Gastroesophageal sphincter (tissue), 4 donors: ENCODE measurements around the gene NANOS2. TPM values are rescaled to one million over a fixed set of nuclear protein-coding genes. Genes with fewer than 3 reads are reported as not detected.

Source experiments
- ATAC-seq: fragments of 150-250 bp; one replicate; pipeline ENCODE4 v1.9.1; 2016; ENCODE audit warnings: mild to moderate bottlenecking, moderate library complexity
- H3K27ac ChIP-seq, 4 donors: fragments of 200-600 bp; sonication (generic) in 3 of 4; 1 replicate in 3 of 4; 2 replicates in 1 of 4; pipeline ENCODE4 v1.5.1; 2016 to 2019
- H3K27me3 ChIP-seq: fragments of 200-600 bp; sonication (generic); one replicate; pipeline ENCODE4 v1.5.1; 2019
- H3K36me3 ChIP-seq, 2 donors: fragments of 200-600 bp; sonication (generic); one replicate each; pipeline ENCODE4 v1.5.1; 2019; ENCODE audit warnings: control low read depth in 1 of 2
- H3K4me1 ChIP-seq, 3 donors: fragments of 200-600 bp; sonication (generic); 1 replicate in 2 of 3; 2 replicates in 1 of 3; pipeline ENCODE4 v1.5.1; 2016 to 2019; ENCODE audit warnings: control low read depth in 2 of 3
- H3K4me3 ChIP-seq, 2 donors: fragments of 200-600 bp; sonication (generic); one replicate each; pipeline ENCODE4 v1.5.1; 2019; ENCODE audit warnings: mild to moderate bottlenecking in 1 of 2, moderate library complexity in 1 of 2
- H3K9me3 ChIP-seq, 3 donors: fragments of 200-600 bp; sonication (generic); one replicate each; pipeline ENCODE4 v1.5.1; 2017 to 2019; ENCODE audit warnings: control low read depth in 2 of 3
- EP300 ChIP-seq: sonication (generic); formaldehyde crosslinking; IDR thresholded peaks from one replicate; pipeline ENCODE4 v1.6.1; 2017; ENCODE audit warnings: antibody characterized with exemption, mild to moderate bottlenecking
- POLR2A ChIP-seq, 2 donors: fragments of 450-650 bp; IDR thresholded peaks; one replicate each; pipeline ENCODE4 v1.6.1; 2017; ENCODE audit warnings: antibody characterized with exemption in 2 of 2, mild to moderate bottlenecking in 2 of 2, moderate library complexity in 1 of 2
- POLR2AphosphoS5 ChIP-seq: sonication (generic); formaldehyde crosslinking; IDR thresholded peaks from one replicate; pipeline ENCODE4 v1.6.1; 2017; ENCODE audit warnings: antibody characterized with exemption
- WGBS, 2 donors: methylation state at CpG; one replicate each; pipeline ENCODE4 v1.1.5; 2018; ENCODE audit warnings: low coverage in 1 of 2; 5-methylcytosine and 5-hydroxymethylcytosine counted together
- total RNA-seq, 4 donors: library from RNA; depleted of rRNA; stranded (reverse); fragments of >200 nt; gene quantifications; one replicate each; pipeline ENCODE4 v1.1.0, GENCODE V29; 2016
- TF ChIP-seq, protein P1 (sequence below), 4 experiments: fragments of 200-600 bp in 2 of 4; fragments of 450-650 bp in 2 of 4; sonication (generic) in 1 of 4; IDR thresholded peaks; one replicate each; pipeline ENCODE4 v1.5.1; 2017 to 2019; ENCODE audit warnings: antibody characterized with exemption in 4 of 4, mild to moderate bottlenecking in 2 of 4, moderate library complexity in 2 of 4

NANOS2 gene
- total RNA-seq = not detected

DNA sequence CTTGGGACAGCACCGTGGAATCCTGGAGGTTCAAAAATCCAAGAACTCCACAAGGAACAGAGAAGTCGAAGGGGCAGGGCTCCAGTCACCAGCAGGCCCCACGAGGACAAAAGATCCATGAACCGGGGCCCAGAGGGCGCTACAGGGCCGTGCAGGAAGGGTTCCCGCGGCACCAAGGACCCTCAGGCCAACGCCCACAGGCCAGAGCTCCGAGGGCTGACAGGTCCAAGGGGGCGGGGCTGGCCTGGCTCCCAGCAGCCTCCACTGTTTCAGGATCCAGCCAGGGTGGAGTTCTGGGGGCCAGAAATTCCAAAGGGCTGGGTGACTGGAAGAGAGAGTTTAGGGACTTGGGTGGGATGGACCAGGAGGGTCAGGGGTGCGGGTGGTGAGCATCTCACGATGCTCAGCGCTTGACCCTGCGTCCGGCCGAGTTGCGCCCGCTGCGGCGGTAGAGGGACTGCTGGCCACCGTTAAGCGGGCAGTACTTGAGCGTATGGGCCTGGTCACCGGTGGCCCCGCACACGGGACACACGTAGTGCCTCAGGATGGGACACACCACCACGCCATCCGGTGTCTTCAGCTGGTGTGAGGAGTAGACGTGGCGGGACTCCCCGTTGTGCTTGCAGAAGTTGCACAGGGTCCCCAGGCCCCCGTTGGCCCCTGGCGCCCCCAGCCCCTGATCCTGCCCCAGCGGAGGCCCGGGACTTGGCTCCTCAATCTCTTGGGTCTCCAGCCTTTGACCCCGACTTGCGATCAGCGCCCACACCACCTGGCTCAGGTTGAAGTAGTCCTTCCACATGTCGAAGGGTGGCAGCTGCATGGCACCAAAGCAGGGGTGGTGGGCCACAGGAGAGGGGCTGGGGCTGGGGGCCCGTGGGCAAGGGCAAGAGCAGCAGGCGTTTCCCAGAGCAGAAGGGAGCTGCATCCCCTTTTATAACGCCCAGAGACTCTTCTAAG, at the start of gene NANOS2:
TSS of gene NANOS2 (minus strand) at position 905 of the 957 bp plus-strand sequence. CDS start at position 820, 85 bp downstream.
- TF ChIP-seq, protein P1, sequence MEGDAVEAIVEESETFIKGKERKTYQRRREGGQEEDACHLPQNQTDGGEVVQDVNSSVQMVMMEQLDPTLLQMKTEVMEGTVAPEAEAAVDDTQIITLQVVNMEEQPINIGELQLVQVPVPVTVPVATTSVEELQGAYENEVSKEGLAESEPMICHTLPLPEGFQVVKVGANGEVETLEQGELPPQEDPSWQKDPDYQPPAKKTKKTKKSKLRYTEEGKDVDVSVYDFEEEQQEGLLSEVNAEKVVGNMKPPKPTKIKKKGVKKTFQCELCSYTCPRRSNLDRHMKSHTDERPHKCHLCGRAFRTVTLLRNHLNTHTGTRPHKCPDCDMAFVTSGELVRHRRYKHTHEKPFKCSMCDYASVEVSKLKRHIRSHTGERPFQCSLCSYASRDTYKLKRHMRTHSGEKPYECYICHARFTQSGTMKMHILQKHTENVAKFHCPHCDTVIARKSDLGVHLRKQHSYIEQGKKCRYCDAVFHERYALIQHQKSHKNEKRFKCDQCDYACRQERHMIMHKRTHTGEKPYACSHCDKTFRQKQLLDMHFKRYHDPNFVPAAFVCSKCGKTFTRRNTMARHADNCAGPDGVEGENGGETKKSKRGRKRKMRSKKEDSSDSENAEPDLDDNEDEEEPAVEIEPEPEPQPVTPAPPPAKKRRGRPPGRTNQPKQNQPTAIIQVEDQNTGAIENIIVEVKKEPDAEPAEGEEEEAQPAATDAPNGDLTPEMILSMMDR (IDR thresholded peaks at IDR 0.05) = no peak
- TF ChIP-seq EP300 = no peak
- TF ChIP-seq POLR2A (IDR thresholded peaks at IDR 0.05) = no peak
- no peaks in the 10 kb centered on the region for H3K4me1 ChIP-seq
- no peak for ATAC-seq
- H3K4me3 ChIP-seq = no peak within 1 kb of the TSS
- no peaks in the 10 kb centered on the region for H3K9me3 ChIP-seq
- peaks cover 78% of the 10 kb centered on the region for H3K27me3 ChIP-seq
- 17% methylated on average over 2 of the region's 44 CpGs; no CpG with 5 or more reads in 1 of the 2 donors for WGBS, 2 donors
- no peak within 1 kb of the TSS for H3K27ac ChIP-seq
- no peaks in the 10 kb centered on the region for H3K36me3 ChIP-seq

DNA sequence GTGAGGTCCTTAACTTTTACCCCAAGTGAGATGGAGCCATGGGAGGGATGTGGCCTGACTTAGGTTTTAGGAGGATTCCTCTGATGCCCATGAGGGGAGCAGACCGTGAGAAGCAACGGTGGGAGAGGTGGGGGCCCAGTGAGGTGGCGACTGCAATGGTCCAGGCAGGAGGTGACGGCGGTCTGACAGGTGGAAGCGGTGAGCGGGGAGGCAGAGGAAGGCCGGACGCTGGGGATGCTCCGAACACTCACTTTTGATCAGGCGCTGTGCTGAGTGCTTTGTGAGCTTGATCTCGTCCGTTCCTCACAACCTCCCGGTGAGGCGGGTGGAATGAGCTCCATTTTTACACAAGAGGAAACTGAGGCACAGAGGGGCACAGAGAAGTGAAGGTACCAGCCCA, 47.4 kb upstream of the NANOS2 start:
- ATAC-seq = no peak
- 80% methylated on average over 2 of the region's 15 CpGs; no CpG with 5 or more reads in 1 of the 2 donors for WGBS, 2 donors
- TF ChIP-seq, protein P1 (IDR thresholded peaks at IDR 0.05) = no peak
- no peak for TF ChIP-seq POLR2AphosphoS5
- no peak for TF ChIP-seq POLR2A (IDR thresholded peaks at IDR 0.05)
- no peak for TF ChIP-seq EP300
- no peaks in the 10 kb centered on the region for H3K36me3 ChIP-seq
- H3K4me1 ChIP-seq = peaks cover 0 to 7% (median 0%) of the 10 kb centered on the region in 3 donors
- no peak overlapping the region for H3K4me3 ChIP-seq
- no peak overlapping the region for H3K27ac ChIP-seq
- no peaks in the 10 kb centered on the region for H3K9me3 ChIP-seq
- peaks cover 92% of the 10 kb centered on the region for H3K27me3 ChIP-seq

DNA sequence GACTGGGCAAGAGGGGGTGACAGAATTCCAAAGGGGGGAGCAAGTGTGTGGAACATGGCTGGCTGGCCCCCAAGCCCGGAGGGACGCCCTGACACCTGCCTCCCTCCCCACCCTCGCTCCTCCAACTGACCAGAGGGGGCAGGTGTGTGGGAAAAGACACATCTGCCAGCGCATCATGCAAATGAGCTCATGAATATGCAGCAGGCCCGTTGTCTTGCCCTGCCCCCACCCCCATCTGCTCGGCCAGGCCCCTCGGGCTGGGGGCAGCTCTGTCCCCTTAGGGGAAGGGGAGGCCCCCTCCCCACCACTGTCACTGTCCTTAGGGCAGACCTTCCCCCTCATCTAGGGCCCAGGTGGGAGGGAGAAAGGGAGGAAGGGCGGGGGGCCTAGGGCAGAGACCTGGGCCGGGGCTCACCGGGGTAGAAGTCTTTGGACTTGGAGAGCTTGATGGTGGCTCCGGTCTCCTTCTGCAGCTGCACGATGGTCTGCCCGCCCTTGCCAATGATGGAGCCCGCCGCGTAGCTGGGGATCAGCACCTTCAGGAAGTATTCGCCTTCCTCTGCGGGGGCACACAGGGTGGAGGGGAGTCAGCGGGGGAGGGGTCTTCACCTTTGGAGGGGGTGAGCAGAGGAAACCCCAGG, 46.1 kb upstream of the NANOS2 start:
- H3K9me3 ChIP-seq = no peaks in the 10 kb centered on the region
- H3K36me3 ChIP-seq = no peaks in the 10 kb centered on the region
- no peak overlapping the region for H3K4me3 ChIP-seq
- peaks cover 0 to 7% (median 0%) of the 10 kb centered on the region in 3 donors for H3K4me1 ChIP-seq
- TF ChIP-seq, protein P1 (IDR thresholded peaks at IDR 0.05) = no peak
- no peak for TF ChIP-seq POLR2A (IDR thresholded peaks at IDR 0.05)
- TF ChIP-seq EP300 = no peak
- TF ChIP-seq POLR2AphosphoS5 = no peak
- WGBS, 2 donors = 17 to 26% methylated on average over 1 to 4 of the region's 19 CpGs
- ATAC-seq = no peak
- H3K27me3 ChIP-seq = peaks cover 92% of the 10 kb centered on the region
- H3K27ac ChIP-seq = no peak overlapping the region

DNA sequence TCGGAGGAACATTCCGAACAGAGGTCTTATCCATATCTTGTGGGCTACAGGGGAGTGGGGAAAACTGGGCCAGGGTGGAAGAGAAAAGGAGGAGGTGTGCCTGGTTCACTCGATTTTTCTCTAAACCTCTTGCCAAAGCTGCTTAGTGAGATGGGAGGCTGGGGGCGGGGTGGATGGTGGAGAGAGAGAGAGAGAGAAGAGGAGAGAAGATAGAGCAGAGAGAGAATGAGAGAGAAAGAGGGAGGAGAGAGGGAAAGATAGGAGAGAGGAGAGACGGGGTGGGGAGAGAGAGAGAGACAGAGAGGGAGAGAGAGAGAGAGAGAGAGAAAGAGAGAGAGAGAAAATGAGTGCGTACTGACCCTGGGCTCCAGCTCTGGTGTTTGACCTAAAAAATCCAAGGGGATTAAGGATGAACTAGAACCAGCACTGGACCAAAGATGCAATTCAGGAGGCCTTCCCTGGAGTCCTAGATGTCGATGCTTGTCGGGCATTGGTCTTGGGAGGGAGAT, 45.0 kb upstream of the NANOS2 start:
- peaks cover 92% of the 10 kb centered on the region for H3K27me3 ChIP-seq
- no peaks in the 10 kb centered on the region for H3K9me3 ChIP-seq
- no peaks in the 10 kb centered on the region for H3K36me3 ChIP-seq
- peak overlapping the region in 1 of 4 donors; percentile 11 for H3K27ac ChIP-seq
- no peak for ATAC-seq
- no peak overlapping the region for H3K4me3 ChIP-seq
- no peak for TF ChIP-seq POLR2AphosphoS5
- peaks cover 0 to 7% (median 0%) of the 10 kb centered on the region in 3 donors for H3K4me1 ChIP-seq
- 53 to 68% methylated on average over 4 to 8 of the region's 8 CpGs for WGBS, 2 donors

DNA sequence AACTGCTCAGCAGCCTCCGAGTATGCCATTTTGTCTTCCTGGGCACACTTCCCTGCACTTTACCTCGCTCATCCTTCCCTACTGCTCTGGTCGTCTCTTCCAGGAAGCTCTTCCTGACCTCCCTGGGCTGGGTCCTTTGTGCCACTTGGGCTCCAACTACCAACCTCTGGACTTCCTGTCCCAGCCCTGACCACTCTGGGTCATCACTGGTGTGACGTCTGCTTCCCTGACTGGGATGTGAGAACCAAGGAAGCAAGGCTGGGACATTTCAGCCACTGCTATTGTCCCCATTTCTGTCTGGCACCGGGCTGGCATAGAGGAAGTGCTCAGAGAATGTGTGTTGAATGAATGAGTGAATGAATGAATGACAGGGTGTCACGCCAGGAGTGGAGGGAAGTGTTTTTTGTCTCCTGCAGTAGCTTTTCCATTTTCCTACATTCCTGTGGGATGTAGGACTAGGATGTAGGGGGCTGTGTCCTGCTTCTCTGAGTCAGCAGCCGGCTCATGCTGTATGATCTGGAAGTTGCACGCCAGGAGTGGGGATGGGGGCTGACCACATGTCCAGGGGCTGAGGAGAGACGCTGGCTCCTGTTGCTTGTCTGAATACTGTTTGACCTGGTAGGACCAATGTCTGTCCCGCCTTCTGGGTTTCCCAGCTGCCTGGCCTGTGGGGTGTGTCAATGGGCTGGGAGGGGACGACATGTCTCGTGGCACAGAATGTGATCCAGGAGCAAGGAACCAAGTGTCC, 44.4 kb upstream of the NANOS2 start:
- no peaks in the 10 kb centered on the region for H3K36me3 ChIP-seq
- H3K27ac ChIP-seq = peak overlapping the region in 1 of 4 donors; percentile 11
- no peaks in the 10 kb centered on the region for H3K9me3 ChIP-seq
- H3K4me3 ChIP-seq = no peak overlapping the region
- ATAC-seq = no peak
- H3K27me3 ChIP-seq = peaks cover 93% of the 10 kb centered on the region
- peaks cover 0 to 7% (median 0%) of the 10 kb centered on the region in 3 donors for H3K4me1 ChIP-seq
- TF ChIP-seq EP300 (no peak), POLR2A (IDR thresholded peaks at IDR 0.05) (no peak), POLR2AphosphoS5 (no peak)
- TF ChIP-seq, protein P1 (IDR thresholded peaks at IDR 0.05) = no peak
- 54% methylated on average over 5 to 8 of the region's 12 CpGs for WGBS, 2 donors
